Measurements from ENCODE around the gene BBS12. TPM values are rescaled to one million over a fixed set of nuclear protein-coding genes. Genes with fewer than 3 reads are reported as not detected.

BBS12 gene
- total RNA-seq, 4 donors from 2014 or later: 0.72 to 3.8 (median 3.1) TPM

GRCh38 chr4:122707497-122707896, 25.0 kb upstream of the BBS12 start:
- intact Hi-C loops (cut with DNase I; ENCODE audit: low total_unique reads): no loop called here
- no peak for DNase-seq (ENCODE audit: low spot score in 2 of 2)
- TF ChIP-seq POLR2A (IDR thresholded peaks at IDR 0.05) (no peak), CTCF (IDR thresholded peaks at IDR 0.05) (no peak)
- WGBS, 2 donors: 72 to 78% methylated on average over 4 of the region's 4 CpGs
- no peak overlapping the region for H3K4me3 ChIP-seq (ENCODE audit: low read depth, poor library complexity, severe bottlenecking)

GRCh38 chr4:122709236-122709635, 23.3 kb upstream of the BBS12 start:
- intact Hi-C loops (cut with DNase I; ENCODE audit: low total_unique reads): no loop called here
- TF ChIP-seq CTCF (IDR thresholded peaks at IDR 0.05) (no peak), POLR2A (IDR thresholded peaks at IDR 0.05) (no peak)
- no peak for DNase-seq (ENCODE audit: low spot score in 2 of 2)
- no peak overlapping the region for H3K4me3 ChIP-seq (ENCODE audit: low read depth, poor library complexity, severe bottlenecking)

- WGBS, 2 donors: 36 to 38% methylated on average over 9 of the region's 9 CpGs
- intact Hi-C loops (cut with DNase I; ENCODE audit: low total_unique reads): no loop called here
- H3K4me3 ChIP-seq (ENCODE audit: low read depth, poor library complexity, severe bottlenecking): no peak overlapping the region
- no peak for DNase-seq (ENCODE audit: low spot score in 2 of 2)
- no peak for TF ChIP-seq CTCF (IDR thresholded peaks at IDR 0.05)
- no peak for TF ChIP-seq POLR2A (IDR thresholded peaks at IDR 0.05)
These were observed 21.8 kb upstream of the BBS12 start for GRCh38 chr4:122710434-122711308.

GRCh38 chr4:122711919-122712318, 20.6 kb upstream of the BBS12 start:
- no peak overlapping the region for H3K4me3 ChIP-seq (ENCODE audit: low read depth, poor library complexity, severe bottlenecking)
- intact Hi-C loops (cut with DNase I; ENCODE audit: low total_unique reads): no loop called here
- DNase-seq (ENCODE audit: low spot score in 2 of 2): no peak

GRCh38 chr4:122712782-122713181, 19.7 kb upstream of the BBS12 start:
- 93% methylated on average over 4 of the region's 4 CpGs for WGBS, 2 donors
- TF ChIP-seq POLR2A (IDR thresholded peaks at IDR 0.05) (no peak), CTCF (IDR thresholded peaks at IDR 0.05) (no peak)
- intact Hi-C loops (cut with DNase I; ENCODE audit: low total_unique reads): no loop called here
- H3K4me3 ChIP-seq (ENCODE audit: low read depth, poor library complexity, severe bottlenecking): no peak overlapping the region
- no peak for DNase-seq (ENCODE audit: low spot score in 2 of 2)

More at GRCh38 chr4:122711919-122712318, 20.6 kb upstream of the BBS12 start:
- no peak for TF ChIP-seq POLR2A (IDR thresholded peaks at IDR 0.05)
- TF ChIP-seq CTCF (IDR thresholded peaks at IDR 0.05): no peak

- DNase-seq (ENCODE audit: low spot score in 2 of 2): no peak
- intact Hi-C loops (cut with DNase I; ENCODE audit: low total_unique reads): no loop called here
- H3K4me3 ChIP-seq (ENCODE audit: low read depth, poor library complexity, severe bottlenecking): no peak overlapping the region
- 23 to 34% methylated on average over 5 of the region's 5 CpGs for WGBS, 2 donors
- TF ChIP-seq CTCF (IDR thresholded peaks at IDR 0.05): no peak
- no peak for TF ChIP-seq POLR2A (IDR thresholded peaks at IDR 0.05)
These were observed 17.3 kb upstream of the BBS12 start for GRCh38 chr4:122715221-122715620.

All from lower leg skin (tissue), 4 donors.